Caco-2 (cell line): ENCODE measurements around the gene AKAP8L. TPM values are rescaled to one million over a fixed set of nuclear protein-coding genes. Genes with fewer than 3 reads are reported as not detected.
A peak's percentile ranks its signal among the peaks of the same experiment; 100 is the strongest.

ENCODE experiments used
- BruUV-seq: library from RNA; stranded (reverse); fragments of 400-500 nt; replicated peaks from 2 replicates; lab custom pipeline; 2021; lab: Mats Ljungman, UMichigan
- CTCF ChIA-PET: fragments of 300-600 bp; sonication (Branson Sonifier 250); formaldehyde crosslinking; loops from one replicate; lab custom pipeline; 2022; ENCODE audit warnings: antibody characterized with exemption; lab: Charles Lee
- POLR2A ChIA-PET: fragments of 300-600 bp; sonication (Branson Sonifier 250); formaldehyde crosslinking; loops from one replicate; lab custom pipeline; 2022; ENCODE audit warnings: antibody characterized with exemption; lab: Charles Lee
- DNase-seq, 2 experiments: peaks; one replicate each; pipeline versions ENCODE4 v3.0.0 to v3.0.0-alpha.2; 2020 to 2022
- H3K27me3 ChIP-seq: replicated peaks from 2 replicates; pipeline ENCODE4 v1.6.0; 2011; ENCODE audit warnings: low read length; ENCODE audit not compliant: control insufficient read depth, insufficient read depth
- H3K36me3 ChIP-seq: 2 replicates; pipeline ENCODE4 v1.5.1; 2011; ENCODE audit warnings: low read length; ENCODE audit not compliant: control insufficient read depth, insufficient read depth
- H3K4me1 ChIP-seq: fragments of 250-450 bp; sonication (Bioruptor Pico); 2 replicates; pipeline ENCODE4 v1.5.1; 2020; ENCODE audit warnings: mild to moderate bottlenecking
- H3K4me3 ChIP-seq: 2 replicates; pipeline ENCODE4 v1.5.1; 2011; ENCODE audit warnings: low read depth, mild to moderate bottlenecking, control low read depth, low read length
- H3K9me3 ChIP-seq: fragments of 250-450 bp; sonication (Bioruptor Pico); 2 replicates; pipeline ENCODE4 v1.5.1; 2020; ENCODE audit warnings: mild to moderate bottlenecking, moderate library complexity
- H3K27ac Mint-ChIP-seq: one replicate; pipeline ENCODE4 v1.8.0; 2022; ENCODE audit warnings: mixed read lengths; ENCODE audit not compliant: unreplicated experiment
- H3K27me3 Mint-ChIP-seq: one replicate; pipeline ENCODE4 v1.8.0; 2022; ENCODE audit warnings: mixed read lengths; ENCODE audit not compliant: insufficient read depth, unreplicated experiment
- H3K36me3 Mint-ChIP-seq: one replicate; pipeline ENCODE4 v1.8.0; 2022; ENCODE audit warnings: mild to moderate bottlenecking, mixed read lengths; ENCODE audit not compliant: insufficient read depth, unreplicated experiment
- H3K4me1 Mint-ChIP-seq: one replicate; pipeline ENCODE4 v1.8.0; 2022; ENCODE audit warnings: low read depth, mixed read lengths; ENCODE audit not compliant: unreplicated experiment
- H3K4me3 Mint-ChIP-seq: one replicate; pipeline ENCODE4 v1.8.0; 2022; ENCODE audit warnings: mild to moderate bottlenecking, moderate library complexity, mixed read lengths; ENCODE audit not compliant: unreplicated experiment
- H3K9me3 Mint-ChIP-seq: one replicate; pipeline ENCODE4 v1.8.0; 2022; ENCODE audit warnings: mixed read lengths; ENCODE audit not compliant: unreplicated experiment
- intact Hi-C: fragments of 100-400 bp; cut with micrococcal nuclease; formaldehyde crosslinking; loops from one replicate; pipeline ENCODE4 v1.10.0; 2022; ENCODE audit not compliant: unreplicated experiment
- total RNA-seq: library from RNA; stranded (reverse); gene quantifications from 2 replicates; pipeline ENCODE4 v1.2.3, GENCODE V29; 2022
- TF ChIP-seq, protein P1 (sequence below), 2 experiments: fragments of 200-600 bp in 1 of 2; IDR thresholded peaks; 1 replicate in 1 of 2; 2 replicates in 1 of 2; pipeline versions ENCODE4 v1.5.1 to v1.8.0; 2011 to 2022; ENCODE audit warnings: antibody characterized with exemption in 1 of 2, control low read depth in 1 of 2, inconsistent platforms in 1 of 2, low read depth in 1 of 2, low read length in 1 of 2, mild to moderate bottlenecking in 1 of 2, moderate library complexity in 1 of 2; ENCODE audit not compliant: insufficient read depth in 1 of 2, severe bottlenecking in 1 of 2, unreplicated experiment in 1 of 2

The AKAP8L gene
- total RNA-seq, 1 experiment from 2014 or later: 112 TPM

DNA sequence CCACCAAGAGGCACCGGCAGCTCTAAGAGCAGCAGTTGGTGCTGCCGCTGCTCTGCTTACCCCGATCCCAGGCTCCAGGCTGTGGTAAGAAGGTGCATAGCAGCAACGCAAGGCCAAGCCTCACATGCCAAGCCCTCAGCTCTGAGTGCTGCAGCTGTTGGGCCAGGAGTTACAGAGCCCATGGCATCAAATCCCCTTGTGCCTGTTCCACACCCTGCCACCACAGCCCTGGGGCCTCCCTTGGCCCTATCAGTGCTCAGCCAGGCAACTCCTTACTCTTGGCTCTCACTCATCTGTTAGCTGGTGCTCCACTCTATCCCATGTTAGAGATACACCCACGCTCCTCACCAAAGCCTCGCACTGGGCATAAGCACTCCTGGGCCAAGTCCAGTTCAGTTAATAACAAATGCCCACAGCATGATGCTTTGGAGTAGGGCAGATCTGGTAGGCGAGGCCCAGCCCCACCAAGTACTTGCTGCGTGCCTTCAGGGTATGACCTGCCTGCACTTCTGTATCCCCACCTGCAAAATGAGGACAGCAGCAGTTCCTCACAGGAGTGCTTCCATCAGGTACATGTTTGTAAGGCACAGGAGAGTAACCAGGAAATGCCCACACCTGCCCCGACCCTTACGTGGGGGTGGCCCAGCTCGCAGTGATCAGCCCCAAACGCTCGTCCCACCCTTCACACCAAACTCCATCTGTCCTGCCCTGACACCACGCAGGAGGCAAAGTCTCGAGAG is 16.2 kb downstream of the AKAP8L start:
- Histone ChIP-seq H3K9me3 (no peaks in the 10 kb centered on the region), H3K36me3 (peaks cover 3% of the 10 kb centered on the region), H3K4me3 (no peak overlapping the region), H3K27me3 (no peaks in the 10 kb centered on the region), H3K4me1 (no peaks in the 10 kb centered on the region)
- no peak for DNase-seq
- TF ChIP-seq, protein P1, sequence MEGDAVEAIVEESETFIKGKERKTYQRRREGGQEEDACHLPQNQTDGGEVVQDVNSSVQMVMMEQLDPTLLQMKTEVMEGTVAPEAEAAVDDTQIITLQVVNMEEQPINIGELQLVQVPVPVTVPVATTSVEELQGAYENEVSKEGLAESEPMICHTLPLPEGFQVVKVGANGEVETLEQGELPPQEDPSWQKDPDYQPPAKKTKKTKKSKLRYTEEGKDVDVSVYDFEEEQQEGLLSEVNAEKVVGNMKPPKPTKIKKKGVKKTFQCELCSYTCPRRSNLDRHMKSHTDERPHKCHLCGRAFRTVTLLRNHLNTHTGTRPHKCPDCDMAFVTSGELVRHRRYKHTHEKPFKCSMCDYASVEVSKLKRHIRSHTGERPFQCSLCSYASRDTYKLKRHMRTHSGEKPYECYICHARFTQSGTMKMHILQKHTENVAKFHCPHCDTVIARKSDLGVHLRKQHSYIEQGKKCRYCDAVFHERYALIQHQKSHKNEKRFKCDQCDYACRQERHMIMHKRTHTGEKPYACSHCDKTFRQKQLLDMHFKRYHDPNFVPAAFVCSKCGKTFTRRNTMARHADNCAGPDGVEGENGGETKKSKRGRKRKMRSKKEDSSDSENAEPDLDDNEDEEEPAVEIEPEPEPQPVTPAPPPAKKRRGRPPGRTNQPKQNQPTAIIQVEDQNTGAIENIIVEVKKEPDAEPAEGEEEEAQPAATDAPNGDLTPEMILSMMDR (IDR thresholded peaks at IDR 0.05; ENCODE audit: insufficient read depth in 1 of 2, low read depth in 1 of 2, low read length in 1 of 2, severe bottlenecking in 1 of 2, unreplicated experiment in 1 of 2): no peak
- H3K4me3 Mint-ChIP-seq: no peak overlapping the region
- ChIA-PET POLR2A (no interaction called here), CTCF (no interaction called here)
- no peaks in the 10 kb centered on the region for H3K4me1 Mint-ChIP-seq
- no peak overlapping the region for H3K27ac Mint-ChIP-seq
- intact Hi-C loops: no loop called here
- BruUV-seq: no TSS peak
- H3K27me3 Mint-ChIP-seq: no peaks in the 10 kb centered on the region
- peaks cover 60% of the 10 kb centered on the region for H3K36me3 Mint-ChIP-seq
- H3K9me3 Mint-ChIP-seq: no peaks in the 10 kb centered on the region

DNA sequence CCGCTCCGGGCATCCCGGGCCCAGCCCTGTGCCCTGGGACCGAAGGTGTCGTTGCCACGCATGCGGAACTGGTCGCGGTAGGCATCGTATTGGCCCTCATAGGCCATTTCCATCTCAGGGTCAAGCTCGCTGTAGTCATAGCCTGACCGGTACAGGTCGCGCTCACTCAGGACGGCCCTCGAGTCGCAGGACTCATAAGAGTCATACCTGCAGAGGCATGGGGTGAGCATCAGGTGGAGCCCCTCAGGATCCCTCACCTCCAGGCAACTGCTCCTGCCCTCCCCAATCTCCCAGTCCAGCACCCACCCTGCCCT is 17.4 kb downstream of the AKAP8L start:
- no TSS peak for BruUV-seq
- H3K4me3 Mint-ChIP-seq: no peak overlapping the region
- TF ChIP-seq, protein P1 (IDR thresholded peaks at IDR 0.05; ENCODE audit: insufficient read depth in 1 of 2, low read depth in 1 of 2, low read length in 1 of 2, severe bottlenecking in 1 of 2, unreplicated experiment in 1 of 2): no peak
- H3K36me3 Mint-ChIP-seq: peaks cover 68% of the 10 kb centered on the region
- peaks cover 9% of the 10 kb centered on the region for H3K36me3 ChIP-seq
- no peak overlapping the region for H3K4me3 ChIP-seq
- no peaks in the 10 kb centered on the region for H3K9me3 ChIP-seq
- no peaks in the 10 kb centered on the region for H3K4me1 ChIP-seq
- no peaks in the 10 kb centered on the region for H3K9me3 Mint-ChIP-seq
- no peaks in the 10 kb centered on the region for H3K27me3 Mint-ChIP-seq
- ChIA-PET CTCF (no interaction called here), POLR2A (no interaction called here)
- H3K4me1 Mint-ChIP-seq: no peaks in the 10 kb centered on the region
- DNase-seq: no peak
- intact Hi-C loops: no loop called here
- no peaks in the 10 kb centered on the region for H3K27me3 ChIP-seq
- H3K27ac Mint-ChIP-seq: no peak overlapping the region

DNA sequence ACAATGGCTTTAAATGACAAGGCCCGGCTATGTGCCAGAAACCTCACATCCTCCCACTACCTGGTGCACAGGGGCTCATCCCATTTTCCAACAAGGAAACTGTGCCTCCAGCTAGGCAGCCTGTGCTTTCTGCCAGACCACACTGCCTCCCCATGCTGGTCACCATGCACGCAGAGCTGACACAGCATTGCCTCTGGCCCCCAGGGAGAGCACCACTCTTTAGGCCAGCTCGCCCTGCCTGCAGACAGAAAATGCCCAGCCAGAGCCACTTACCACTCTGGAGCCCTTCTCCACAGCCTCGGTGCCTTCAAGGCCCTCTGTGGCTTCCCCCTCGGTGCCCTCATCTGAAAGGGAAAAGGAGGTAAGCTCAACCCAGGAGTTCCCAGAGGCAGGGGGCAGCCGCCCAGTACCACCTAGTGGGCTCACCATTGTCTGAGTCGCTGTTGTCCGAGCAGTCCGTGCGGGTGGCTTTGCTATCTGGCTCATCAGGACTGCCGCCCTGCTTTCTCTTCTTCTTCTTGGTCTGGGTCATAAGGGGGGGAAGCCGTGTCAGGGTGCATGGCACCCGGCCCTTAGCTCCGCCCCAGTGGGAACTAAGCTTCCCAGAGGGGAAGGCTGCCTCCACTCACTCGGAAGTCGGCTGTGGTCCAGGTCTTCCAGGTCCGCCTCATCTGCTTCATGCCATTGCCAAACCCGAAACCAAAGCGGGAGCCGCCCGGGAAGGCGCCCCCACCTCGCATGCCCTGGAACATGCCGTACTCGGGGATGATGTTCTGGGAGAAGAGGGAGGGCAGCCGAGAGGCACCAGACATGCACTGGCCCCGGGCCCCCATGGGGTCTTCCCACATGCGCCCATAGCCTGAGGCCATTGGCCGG is 18.0 kb downstream of the AKAP8L start:
- POLR2A ChIA-PET: no interaction called here
- H3K27ac Mint-ChIP-seq: no peak overlapping the region
- H3K36me3 ChIP-seq: peaks cover 11% of the 10 kb centered on the region

More for the DNA sequence above, 18.0 kb downstream of the AKAP8L start:
- no peak overlapping the region for H3K4me3 Mint-ChIP-seq
- no peaks in the 10 kb centered on the region for H3K4me1 ChIP-seq
- no peaks in the 10 kb centered on the region for H3K9me3 Mint-ChIP-seq
- intact Hi-C loops: no loop called here
- no peak overlapping the region for H3K4me3 ChIP-seq
- H3K36me3 Mint-ChIP-seq: peaks cover 68% of the 10 kb centered on the region
- CTCF ChIA-PET: no interaction called here
- no peaks in the 10 kb centered on the region for H3K4me1 Mint-ChIP-seq
- DNase-seq: no peak
- BruUV-seq: TSS peak; percentile 34
- no peaks in the 10 kb centered on the region for H3K27me3 ChIP-seq
- TF ChIP-seq, protein P1 (IDR thresholded peaks at IDR 0.05; ENCODE audit: insufficient read depth in 1 of 2, low read depth in 1 of 2, low read length in 1 of 2, severe bottlenecking in 1 of 2, unreplicated experiment in 1 of 2): no peak
- no peaks in the 10 kb centered on the region for H3K9me3 ChIP-seq
- no peaks in the 10 kb centered on the region for H3K27me3 Mint-ChIP-seq
